CD4-positive, alpha-beta T cell treated with Interleukin-21 for 1 hour (primary cell): ENCODE results near the gene MED16.

Experiments used
- DNase-seq: peaks from one replicate; pipeline ENCODE4 v3.0.0-alpha.2; 2020

Gene MED16, protein sequence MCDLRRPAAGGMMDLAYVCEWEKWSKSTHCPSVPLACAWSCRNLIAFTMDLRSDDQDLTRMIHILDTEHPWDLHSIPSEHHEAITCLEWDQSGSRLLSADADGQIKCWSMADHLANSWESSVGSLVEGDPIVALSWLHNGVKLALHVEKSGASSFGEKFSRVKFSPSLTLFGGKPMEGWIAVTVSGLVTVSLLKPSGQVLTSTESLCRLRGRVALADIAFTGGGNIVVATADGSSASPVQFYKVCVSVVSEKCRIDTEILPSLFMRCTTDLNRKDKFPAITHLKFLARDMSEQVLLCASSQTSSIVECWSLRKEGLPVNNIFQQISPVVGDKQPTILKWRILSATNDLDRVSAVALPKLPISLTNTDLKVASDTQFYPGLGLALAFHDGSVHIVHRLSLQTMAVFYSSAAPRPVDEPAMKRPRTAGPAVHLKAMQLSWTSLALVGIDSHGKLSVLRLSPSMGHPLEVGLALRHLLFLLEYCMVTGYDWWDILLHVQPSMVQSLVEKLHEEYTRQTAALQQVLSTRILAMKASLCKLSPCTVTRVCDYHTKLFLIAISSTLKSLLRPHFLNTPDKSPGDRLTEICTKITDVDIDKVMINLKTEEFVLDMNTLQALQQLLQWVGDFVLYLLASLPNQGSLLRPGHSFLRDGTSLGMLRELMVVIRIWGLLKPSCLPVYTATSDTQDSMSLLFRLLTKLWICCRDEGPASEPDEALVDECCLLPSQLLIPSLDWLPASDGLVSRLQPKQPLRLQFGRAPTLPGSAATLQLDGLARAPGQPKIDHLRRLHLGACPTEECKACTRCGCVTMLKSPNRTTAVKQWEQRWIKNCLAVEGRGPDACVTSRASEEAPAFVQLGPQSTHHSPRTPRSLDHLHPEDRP

DNA sequence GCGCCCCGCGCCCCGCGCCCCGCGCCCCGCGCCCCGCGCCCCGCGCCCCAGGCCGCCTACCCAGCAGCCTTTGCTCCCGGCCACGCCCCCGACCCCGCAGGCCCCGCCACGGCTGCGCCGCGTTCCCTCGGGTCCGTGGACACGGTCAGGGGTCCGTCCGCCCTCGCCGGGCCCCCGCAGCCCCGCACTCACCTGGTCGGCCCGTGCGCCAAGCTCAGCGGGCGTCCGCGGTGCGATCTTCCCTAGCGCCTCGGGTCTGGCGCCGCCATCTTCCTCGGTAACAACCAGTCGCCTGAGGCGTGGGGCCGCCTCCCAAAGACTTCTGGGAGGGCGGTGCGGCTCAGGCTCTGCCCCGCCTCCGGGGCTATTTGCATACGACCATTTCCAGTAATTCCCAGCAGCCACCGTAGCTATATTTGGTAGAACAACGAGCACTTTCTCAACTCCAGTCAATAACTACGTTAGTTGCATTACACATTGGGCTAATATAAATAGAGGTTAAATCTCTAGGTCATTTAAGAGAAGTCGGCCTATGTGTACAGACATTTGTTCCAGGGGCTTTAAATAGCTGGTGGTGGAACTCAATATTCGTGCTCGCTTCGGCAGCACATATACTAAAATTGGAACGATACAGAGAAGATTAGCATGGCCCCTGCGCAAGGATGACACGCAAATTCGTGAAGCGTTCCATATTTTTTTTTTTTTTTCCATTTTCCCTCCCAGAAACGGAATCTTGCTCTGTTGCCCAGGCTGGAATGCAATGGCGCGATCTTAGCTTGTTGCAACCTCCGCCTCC is at the start of gene MED16, which contains the start of gene RNU6-9:
MED16 (minus strand) TSS at position 294 of the 796 bp plus-strand sequence. CDS start 2,056 bp downstream, outside the sequence.
RNU6-9 (plus strand) TSS at position 591 of the 796 bp plus-strand sequence.
- DNase-seq: peak; percentile 93

DNA sequence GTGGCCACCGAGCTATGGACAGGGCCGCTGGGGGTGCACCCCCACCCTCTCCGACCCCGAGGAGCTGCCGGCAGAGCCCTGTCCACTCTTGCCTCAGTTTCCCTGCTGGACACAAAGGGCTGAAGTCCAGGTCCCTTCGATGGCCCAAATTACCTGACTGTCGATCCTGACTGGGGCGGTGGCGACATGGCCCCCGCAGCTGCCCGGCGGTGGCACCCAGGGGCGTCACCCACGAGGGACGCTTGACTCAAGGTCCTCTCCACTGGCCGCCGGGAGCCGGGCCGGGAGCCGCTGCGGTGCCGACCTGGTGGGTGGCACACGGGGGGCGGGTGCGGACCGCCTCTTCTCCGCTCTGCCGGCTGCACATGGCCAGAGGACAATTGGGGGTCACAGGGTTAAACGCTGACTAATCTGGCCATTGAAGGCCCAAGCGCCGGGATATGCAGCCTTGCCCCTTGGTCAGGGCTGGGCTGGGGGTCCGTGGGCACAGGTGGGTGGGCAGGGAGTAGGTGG is 49.2 kb upstream of the MED16 start:
- DNase-seq: no peak

DNA sequence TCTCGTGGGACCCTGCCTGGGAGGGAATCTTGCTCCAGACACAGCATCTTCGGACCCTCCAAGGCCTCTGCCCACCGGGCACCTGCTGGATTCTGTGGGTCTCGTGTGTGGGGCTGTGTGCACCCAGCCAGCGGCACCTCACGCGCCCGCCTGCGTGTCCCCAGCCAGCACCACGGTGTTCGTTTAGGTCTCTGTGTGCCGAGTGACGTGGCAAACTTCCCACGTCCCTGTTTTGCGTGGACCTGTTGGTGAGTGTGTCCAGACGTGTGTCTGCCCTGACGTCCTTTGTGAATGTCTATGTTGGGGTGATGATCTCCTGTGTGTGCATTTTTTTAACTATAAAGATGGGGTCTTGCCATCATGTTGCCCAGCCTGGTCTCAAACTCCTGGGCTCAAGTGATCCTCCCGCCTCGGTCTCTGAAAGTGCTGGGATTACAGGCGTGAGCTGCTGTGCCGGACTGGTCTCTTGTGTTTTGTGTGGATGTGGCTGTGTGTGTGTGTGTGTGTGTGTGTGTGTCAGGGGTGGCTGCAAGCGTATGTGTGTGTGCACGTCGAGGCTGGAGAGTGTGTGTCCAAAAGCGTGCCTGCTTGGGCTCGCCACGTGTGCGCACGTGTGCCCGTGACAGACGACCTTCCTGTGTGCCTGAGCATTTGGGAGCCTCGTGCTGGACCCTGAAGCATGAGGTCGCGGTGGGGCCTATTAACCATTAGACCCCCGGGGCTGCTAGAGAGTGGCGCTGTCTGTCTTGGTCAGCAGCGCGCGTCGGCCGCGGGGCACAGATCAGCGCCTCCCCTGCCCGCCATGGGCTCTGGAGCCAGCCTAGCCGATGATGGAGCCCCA is 48.5 kb upstream of the MED16 start:
- DNase-seq: no peak

DNA sequence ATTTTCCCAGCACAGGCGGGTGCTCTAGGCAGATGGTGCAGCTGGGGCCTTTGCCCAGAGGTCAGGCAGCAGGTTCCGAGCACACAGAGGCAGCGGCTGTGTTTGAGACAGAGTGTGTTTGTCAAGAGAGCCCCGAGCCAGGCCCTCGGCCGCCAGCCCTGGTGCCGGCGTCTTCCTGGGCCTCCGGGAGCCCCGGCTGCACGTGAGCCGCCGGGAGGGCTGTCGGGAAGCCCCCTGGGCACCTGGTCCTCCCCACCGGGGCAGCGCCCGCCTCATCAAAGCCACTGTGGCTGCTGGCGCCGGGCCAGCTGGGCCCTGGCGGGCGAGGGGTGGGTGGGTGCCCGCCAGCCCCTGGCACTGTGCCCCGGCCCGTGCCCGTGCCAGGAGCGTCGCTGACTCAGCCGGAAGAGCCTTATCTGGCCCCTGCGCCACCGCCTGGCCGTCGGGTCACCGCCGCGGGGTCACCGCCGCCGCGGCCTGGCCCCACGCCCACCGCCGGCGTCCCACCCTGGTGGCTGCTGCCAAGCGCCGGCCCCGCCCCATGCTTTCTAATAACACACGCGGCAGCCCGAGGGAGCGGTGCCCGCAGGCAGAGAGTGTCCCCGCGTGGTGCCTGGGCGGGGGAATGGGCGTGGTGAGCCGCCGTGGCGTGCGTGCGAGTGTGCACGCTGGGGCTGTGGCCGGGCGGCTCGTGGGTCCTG is 47.8 kb upstream of the MED16 start:
- peak; percentile 85 for DNase-seq

DNA sequence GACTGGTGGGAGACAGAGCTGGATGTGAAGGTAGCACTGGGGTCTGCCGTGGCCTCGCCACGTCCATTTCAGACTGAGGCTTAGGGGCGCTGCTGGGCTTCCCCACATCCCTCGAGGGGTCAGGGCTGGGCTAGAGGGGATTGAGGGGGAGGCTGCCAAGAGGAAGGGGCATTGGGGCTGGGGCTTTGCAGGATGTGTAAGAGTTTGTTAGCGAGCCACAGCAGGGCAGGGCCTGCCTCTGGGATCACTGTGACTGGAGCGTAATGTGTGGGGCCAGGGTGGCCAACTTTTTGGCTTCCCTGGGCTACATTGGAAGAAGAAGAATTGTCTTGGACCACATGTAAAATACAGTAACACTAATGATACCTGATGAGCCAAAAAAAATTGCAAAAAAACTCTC is 46.9 kb upstream of the MED16 start:
- no peak for DNase-seq

DNA sequence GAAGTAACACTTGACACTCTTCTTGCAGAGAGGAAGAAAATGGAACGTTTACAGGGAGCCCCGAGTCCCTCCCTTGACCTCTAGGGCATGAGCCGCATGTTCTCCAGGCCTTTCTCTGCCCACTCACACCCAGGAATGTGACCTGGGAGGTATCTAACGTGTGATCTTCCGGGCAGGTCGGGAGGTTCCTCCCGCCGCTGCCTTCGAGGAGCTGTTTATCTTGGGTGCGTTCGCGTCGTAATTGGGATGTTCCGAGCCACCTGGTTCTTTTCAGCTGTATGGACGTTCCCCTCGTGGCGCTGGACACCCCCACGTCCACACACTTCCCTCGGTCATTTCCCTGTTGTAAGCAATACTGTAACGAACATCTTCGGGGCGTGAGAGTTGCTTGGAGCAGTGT is 46.5 kb upstream of the MED16 start:
- DNase-seq: no peak

DNA sequence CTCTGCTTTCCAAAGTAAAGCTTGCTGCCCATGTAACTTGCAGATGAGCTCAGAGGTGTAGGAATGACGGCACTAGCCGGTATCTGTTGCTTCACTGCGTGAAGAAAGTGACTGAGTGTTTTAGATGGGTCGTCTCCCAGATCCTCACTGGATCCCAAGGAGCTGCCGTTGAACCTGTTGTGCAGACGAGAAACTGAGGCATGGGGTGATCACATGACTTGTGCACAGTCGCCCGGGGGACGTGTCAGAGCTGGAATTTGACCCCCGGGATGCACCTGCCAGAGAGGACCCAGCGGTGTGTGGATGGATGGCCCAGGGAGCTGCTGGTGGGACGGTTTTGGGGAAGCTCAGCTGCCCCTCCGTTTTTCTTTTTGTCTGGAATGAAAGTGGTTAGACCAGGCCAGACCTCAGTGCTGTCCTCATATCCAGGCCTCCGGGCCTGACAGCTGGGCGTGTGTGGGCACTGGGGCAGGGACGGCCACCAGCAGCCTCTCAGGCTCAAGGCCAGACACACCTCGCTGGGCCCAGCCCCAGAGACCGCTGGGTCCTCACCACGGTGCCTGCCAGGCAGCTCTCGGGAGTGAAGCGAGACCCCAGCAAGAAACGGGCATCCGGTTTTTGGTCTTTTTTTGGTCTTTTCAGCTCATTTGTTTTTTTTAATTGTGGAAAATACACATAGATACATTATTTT is 45.4 kb upstream of the MED16 start:
- no peak for DNase-seq

DNA sequence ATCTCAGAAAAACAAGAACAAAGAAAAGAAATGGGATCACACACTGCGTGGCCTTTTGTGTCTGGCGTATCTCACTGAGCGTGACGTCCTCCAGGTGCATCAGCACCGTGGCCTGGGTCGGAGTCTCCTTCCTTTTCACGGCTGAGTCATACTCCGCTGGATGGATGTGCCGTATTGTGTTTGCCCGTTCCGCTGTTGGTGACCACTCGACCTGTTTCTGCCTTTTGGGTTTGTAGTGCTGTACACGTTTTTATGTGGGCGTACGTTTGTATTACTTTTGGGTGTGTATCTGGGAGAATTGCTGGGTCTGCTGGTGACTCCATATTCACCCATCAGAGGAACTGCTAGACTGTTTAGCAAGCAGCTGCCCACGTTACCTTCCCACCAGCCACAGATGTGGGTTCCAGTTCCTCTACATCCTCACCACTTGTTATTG is 44.3 kb upstream of the MED16 start:
- peak; percentile 52 for DNase-seq

DNA sequence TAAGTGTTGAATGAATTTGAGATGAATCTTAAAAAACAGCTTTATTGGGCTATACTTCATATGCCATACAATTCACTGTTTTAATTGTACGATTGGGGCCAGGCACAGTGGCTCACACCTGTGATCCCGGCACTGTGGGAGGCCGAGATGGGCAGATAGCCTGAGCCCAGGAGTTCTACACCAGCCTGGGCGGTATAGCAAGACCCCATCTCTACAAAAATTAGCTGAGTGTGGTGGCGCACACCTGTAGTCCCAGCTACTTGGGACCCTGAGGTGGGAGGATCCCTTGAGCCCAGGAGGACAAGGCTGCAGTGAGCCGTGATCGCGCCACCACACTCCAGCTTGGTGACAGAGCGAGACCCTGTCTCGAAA is 43.2 kb upstream of the MED16 start:
- no peak for DNase-seq

DNA sequence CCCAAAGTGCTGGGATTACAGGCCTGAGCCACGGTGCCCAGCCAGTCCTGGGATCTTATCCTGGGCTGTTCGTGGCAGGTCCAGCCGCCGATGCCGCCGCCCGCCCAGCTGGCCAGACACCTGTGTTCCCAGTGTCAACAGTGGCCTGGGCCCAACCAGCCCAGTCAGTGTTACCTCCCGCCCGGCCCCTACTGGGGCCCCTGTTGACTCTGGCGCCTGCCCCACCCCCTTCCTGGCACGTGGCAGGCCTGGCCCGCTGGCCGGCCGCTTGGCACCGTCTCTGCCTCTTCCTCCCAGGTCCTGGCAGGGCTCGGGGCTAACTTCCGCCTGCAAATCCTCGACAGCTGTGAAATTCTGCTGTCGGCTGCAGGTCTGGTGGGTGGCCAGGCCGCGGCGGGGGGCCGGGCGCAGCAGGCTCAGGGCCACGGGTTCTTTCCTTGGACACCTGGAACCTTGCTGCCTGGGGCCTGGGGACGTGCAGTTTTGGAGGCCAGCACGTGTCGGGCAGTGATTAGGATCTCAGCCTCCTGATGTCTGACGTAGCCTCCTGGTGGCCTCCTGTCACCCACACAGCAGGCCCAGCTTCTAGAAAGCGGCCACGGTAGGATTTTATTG is 42.0 kb upstream of the MED16 start:
- no peak for DNase-seq

DNA sequence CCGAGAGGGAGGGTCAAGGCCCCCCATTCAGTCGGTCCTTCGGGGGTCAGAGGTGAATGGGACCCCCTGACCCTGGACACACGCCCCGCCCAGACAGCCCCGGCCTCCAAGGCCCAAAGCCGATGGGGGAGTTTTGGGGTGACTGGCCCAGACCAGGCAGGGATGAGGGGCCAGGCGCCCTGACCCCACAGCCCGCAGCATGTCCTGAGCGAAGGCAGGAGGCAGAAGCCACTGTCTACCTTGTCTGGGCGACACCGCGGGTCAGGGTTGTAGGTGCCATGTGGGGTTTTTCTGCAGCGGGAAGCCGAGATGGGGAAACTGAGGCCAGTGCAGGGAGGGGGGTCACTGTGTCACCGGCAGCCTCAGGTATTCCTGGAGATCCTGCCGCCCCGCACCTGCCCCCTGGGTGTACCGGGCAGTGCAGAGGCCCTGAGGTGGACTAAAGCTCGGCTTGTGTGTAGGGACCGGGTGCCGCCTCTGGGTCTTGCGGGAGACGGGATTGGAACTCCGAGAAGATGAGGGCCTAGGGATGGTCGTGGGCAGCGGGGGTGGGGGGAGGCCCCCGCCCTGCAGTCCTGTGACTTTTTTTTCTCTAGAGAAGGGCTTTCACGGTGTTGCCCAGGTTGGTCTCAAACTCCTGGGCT is 41.3 kb upstream of the MED16 start:
- DNase-seq: no peak

DNA sequence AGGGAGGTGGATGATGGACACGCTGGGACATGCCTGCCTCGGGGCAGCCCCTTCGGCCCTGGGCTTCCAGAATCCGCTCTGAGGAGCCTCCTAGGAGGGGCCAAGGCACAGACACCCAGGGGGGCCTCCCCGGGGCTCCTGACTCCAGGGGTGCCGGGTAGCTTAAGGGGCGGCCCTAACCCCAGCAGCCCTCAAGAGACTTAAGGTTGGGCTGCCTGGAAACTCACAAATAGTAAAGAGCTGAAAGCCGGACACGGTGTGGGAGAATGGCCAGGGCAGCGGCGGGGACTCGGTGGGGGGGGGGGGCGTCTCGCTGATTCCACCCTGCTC is 40.5 kb upstream of the MED16 start:
- no peak for DNase-seq

DNA sequence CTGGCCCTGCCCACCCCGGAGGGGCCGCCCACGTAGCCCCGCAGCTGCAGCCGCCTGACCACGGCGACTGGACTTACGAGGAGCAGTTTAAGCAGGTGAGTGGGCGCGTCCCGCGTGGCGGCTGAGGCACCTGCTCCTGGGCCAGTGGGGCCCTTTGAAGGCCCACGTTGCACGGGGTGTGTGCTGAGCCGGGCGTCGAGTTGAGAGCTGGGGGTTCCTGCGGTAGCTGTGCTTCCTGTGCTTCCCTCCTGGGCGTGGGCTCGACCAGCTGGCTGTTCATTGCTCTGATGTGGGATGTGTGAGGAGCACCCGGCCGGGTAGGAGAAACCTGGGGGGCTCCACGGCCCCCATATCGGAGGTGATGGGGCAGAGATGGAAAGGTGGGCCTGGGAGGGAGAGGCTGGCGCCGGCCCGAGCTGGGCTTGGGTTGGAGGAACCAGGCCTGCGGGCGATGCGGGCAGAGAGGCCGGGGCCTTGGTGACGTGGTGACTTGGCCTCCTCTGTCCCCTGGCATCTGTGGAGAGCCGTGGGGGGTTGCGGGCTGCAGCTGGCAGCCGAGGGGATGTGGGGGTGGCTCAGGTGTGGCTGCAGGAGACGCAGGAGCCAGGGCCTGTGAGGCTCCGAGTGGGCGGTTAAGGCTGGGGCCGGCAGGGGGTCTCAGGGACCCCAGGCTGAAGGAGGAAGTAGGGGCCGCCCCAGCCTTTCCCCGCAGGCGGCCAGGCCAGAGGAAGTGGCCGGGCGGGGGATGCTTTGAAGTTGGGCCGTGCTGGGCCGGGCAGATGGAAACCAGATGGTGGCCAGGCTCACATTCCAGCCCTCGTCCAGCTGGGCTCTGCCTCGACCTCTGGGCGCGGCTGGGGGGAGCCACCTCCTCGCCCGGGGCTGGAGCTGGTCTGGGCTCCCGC is 39.9 kb upstream of the MED16 start:
- DNase-seq: peak; percentile 50

DNA sequence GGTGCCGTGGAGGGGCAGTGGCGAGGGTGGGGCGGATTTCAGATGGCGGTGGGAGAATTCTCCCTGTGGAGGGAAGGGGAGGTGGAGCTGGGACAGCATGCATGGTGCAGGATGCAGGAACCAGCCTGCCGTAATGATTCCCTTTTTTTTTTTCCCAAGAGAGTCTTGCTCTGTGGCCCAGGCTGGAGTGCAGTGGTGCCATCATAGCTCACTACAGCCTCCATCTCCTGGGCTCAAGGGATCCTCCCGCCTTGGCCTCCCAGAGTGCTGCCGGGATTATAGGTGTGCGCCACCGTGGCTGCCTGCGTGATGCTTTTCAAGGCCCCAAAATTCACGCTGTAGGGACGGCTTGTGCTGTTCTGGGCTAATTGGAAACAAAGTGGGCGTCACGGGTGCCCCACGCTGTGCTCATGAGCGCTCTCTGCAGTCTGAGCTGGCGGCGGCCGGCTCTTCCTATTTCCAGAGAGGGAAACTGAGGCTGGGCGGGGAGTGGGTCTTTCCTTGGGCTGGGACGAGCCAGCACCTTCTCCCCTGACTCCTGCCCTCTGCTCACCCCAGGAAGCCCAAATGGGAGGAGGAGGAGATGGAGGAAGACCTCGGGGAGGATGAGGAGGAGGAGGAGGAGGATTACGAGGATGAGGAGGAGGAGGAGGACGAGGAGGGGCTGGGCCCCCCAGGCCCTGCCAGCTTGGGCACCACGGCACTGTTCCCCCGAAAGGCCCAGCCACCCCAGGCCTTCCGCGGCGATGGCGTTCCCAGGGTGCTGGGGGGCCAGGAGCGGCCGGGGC is 39.1 kb upstream of the MED16 start:
- DNase-seq: no peak

DNA sequence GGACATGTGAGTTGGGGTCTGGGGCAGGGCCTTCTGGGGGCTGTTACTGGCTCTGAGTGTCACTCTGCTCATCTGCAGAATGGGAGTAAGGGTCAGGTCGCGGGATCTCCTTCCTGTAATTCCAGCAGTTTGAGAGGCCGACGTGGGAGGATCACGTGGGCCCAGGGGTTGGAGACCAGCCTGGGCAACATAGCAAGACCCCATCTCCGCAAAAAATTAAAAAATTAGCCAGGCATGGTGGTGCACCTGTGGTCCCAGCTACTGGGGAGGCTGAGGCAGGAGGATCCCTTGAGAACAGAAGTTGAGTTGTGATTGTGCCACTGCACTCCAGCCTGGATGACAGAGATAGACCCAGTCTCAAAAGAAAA is 36.9 kb upstream of the MED16 start:
- no peak for DNase-seq

DNA sequence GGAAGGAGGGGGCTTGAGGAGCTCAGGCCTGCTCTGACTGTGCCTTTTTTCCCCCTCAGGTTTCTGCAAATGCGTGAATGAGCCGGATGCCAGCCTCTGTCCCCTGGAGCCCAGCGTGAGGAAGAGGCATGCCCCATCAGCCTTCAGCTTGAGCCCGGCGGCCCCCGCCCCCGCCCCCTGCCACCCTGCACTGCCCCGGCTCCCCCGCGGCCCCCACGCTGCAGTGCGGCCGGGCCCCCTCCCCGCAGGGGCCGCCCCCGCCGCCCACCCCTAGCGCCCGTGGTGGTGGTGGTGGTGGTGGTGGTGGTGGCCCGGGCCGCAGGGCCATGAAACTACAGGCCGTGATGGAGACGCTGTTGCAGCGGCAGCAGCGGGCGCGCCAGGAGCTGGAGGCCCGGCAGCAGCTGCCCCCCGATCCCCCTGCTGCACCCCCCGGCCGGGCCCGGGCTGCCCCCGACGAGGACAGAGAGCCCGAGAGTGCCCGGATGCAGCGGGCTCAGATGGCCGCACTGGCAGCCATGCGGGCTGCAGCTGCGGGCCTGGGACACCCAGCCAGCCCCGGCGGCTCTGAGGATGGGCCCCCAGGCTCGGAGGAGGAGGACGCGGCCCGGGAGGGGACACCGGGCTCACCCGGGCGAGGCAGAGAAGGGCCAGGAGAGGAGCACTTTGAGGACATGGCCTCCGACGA is 36.4 kb upstream of the MED16 start:
- no peak for DNase-seq
